ENCODE results near the gene NCKAP5L.

The NCKAP5L gene

GRCh38 chr12:49875115-49875720, 47.0 kb upstream of the NCKAP5L start:
- H3K9me3 ChIP-seq (ENCODE audit: insufficient read depth, low read length), result no peaks in the 10 kb centered on the region

GRCh38 chr12:49874142-49874897, 46.1 kb upstream of the NCKAP5L start:
- no peaks in the 10 kb centered on the region for H4K20me1 ChIP-seq (ENCODE audit: insufficient read depth, low read length)
- H3K36me3 ChIP-seq (replicated peaks; ENCODE audit: low read depth, low read length), result no peaks in the 10 kb centered on the region
- no peak overlapping the region for H3K4me3 ChIP-seq (ENCODE audit: low read length)
- H3K9ac ChIP-seq (ENCODE audit: low read length), result no peak overlapping the region
- no peak overlapping the region for H2AFZ ChIP-seq (ENCODE audit: low read depth, low read length)
- H3K27me3 ChIP-seq (ENCODE audit: low read depth, low read length), result peaks cover 5% of the 10 kb centered on the region; the same call in 1 of the 2 replicates
- no peaks in the 10 kb centered on the region for H3K79me2 ChIP-seq (ENCODE audit: low read length)
- no peak overlapping the region for H3K4me2 ChIP-seq (ENCODE audit: low read length)
- H3K4me1 ChIP-seq (ENCODE audit: low read length), result no peaks in the 10 kb centered on the region
- no peaks in the 10 kb centered on the region for H3K9me3 ChIP-seq (ENCODE audit: insufficient read depth, low read length)
- TF ChIP-seq EZH2phosphoT487 (IDR thresholded peaks at IDR 0.05; ENCODE audit: low read depth), result no peak
- no peak for TF ChIP-seq CTCF (IDR thresholded peaks at IDR 0.05; ENCODE audit: low read depth, low read length)
- H3K27ac ChIP-seq (ENCODE audit: low read length), result no peak overlapping the region

More at GRCh38 chr12:49875115-49875720, 47.0 kb upstream of the NCKAP5L start:
- H3K9ac ChIP-seq (ENCODE audit: low read length), result no peak overlapping the region
- no peak overlapping the region for H2AFZ ChIP-seq (ENCODE audit: low read depth, low read length)
- H3K4me1 ChIP-seq (ENCODE audit: low read length), result no peaks in the 10 kb centered on the region
- TF ChIP-seq EZH2phosphoT487 (IDR thresholded peaks at IDR 0.05; ENCODE audit: low read depth) (no peak), CTCF (IDR thresholded peaks at IDR 0.05; ENCODE audit: low read depth, low read length) (no peak)
- no peak overlapping the region for H3K4me2 ChIP-seq (ENCODE audit: low read length)
- no peaks in the 10 kb centered on the region for H3K36me3 ChIP-seq (replicated peaks; ENCODE audit: low read depth, low read length)
- H3K4me3 ChIP-seq (ENCODE audit: low read length), result no peak overlapping the region
- H3K27ac ChIP-seq (ENCODE audit: low read length), result no peak overlapping the region
- H3K27me3 ChIP-seq (ENCODE audit: low read depth, low read length), result peaks cover 5% of the 10 kb centered on the region; the same call in 1 of the 2 replicates
- no peaks in the 10 kb centered on the region for H4K20me1 ChIP-seq (ENCODE audit: insufficient read depth, low read length)
- no peaks in the 10 kb centered on the region for H3K79me2 ChIP-seq (ENCODE audit: low read length)

GRCh38 chr12:49873361-49873934, 45.2 kb upstream of the NCKAP5L start:
- H3K4me3 ChIP-seq (ENCODE audit: low read length), result no peak overlapping the region
- H4K20me1 ChIP-seq (ENCODE audit: insufficient read depth, low read length), result no peaks in the 10 kb centered on the region
- no peak overlapping the region for H3K27ac ChIP-seq (ENCODE audit: low read length)
- peaks cover 5% of the 10 kb centered on the region; the same call in 1 of the 2 replicates for H3K27me3 ChIP-seq (ENCODE audit: low read depth, low read length)
- no peaks in the 10 kb centered on the region for H3K79me2 ChIP-seq (ENCODE audit: low read length)
- H3K9me3 ChIP-seq (ENCODE audit: insufficient read depth, low read length), result no peaks in the 10 kb centered on the region
- H3K4me2 ChIP-seq (ENCODE audit: low read length), result no peak overlapping the region
- H3K9ac ChIP-seq (ENCODE audit: low read length), result no peak overlapping the region
- no peak overlapping the region for H2AFZ ChIP-seq (ENCODE audit: low read depth, low read length)
- no peaks in the 10 kb centered on the region for H3K36me3 ChIP-seq (replicated peaks; ENCODE audit: low read depth, low read length)
- H3K4me1 ChIP-seq (ENCODE audit: low read length), result no peaks in the 10 kb centered on the region
- TF ChIP-seq CTCF (IDR thresholded peaks at IDR 0.05; ENCODE audit: low read depth, low read length) (no peak), EZH2phosphoT487 (IDR thresholded peaks at IDR 0.05; ENCODE audit: low read depth) (no peak)

- Histone ChIP-seq H2AFZ (ENCODE audit: low read depth, low read length) (no peak overlapping the region), H3K27me3 (ENCODE audit: low read depth, low read length) (peaks cover 5% of the 10 kb centered on the region; the same call in 1 of the 2 replicates), H3K27ac (ENCODE audit: low read length) (no peak overlapping the region), H3K79me2 (ENCODE audit: low read length) (no peaks in the 10 kb centered on the region), H3K4me2 (ENCODE audit: low read length) (no peak overlapping the region), H3K36me3 (replicated peaks; ENCODE audit: low read depth, low read length) (no peaks in the 10 kb centered on the region), H3K4me1 (ENCODE audit: low read length) (no peaks in the 10 kb centered on the region), H4K20me1 (ENCODE audit: insufficient read depth, low read length) (no peaks in the 10 kb centered on the region), H3K4me3 (ENCODE audit: low read length) (no peak overlapping the region), H3K9me3 (ENCODE audit: insufficient read depth, low read length) (no peaks in the 10 kb centered on the region), H3K9ac (ENCODE audit: low read length) (no peak overlapping the region)
- TF ChIP-seq EZH2phosphoT487 (IDR thresholded peaks at IDR 0.05; ENCODE audit: low read depth), result no peak
- no peak for TF ChIP-seq CTCF (IDR thresholded peaks at IDR 0.05; ENCODE audit: low read depth, low read length)
Measured at GRCh38 chr12:49872781-49873181, 44.6 kb upstream of the NCKAP5L start.
